Fibroblast of mammary gland (primary cell): ENCODE data around the gene TNPO2.

ENCODE experiments used
- DNase-seq: peaks from one replicate; pipeline ENCODE4 v3.0.0-alpha.2; 2010; ENCODE audit warnings: low read depth
- H3K4me3 ChIP-seq: 2 replicates; pipeline ENCODE4 v1.5.1; 2011; ENCODE audit warnings: low read depth, mild to moderate bottlenecking, low read length, moderate library complexity; ENCODE audit not compliant: control insufficient read depth
- CTCF ChIP-seq: conservative IDR thresholded peaks from 2 replicates; pipeline ENCODE4 v1.5.1; 2011; ENCODE audit warnings: low read depth, low read length, inconsistent platforms; ENCODE audit not compliant: control insufficient read depth, insufficient read depth

Gene TNPO2

GRCh38 chr19:12766051-12766521 lies 42.4 kb upstream of the TNPO2 start:
- peak; percentile 59 for TF ChIP-seq CTCF
- DNase-seq: peak; percentile 71
- peak overlapping the region; percentile 56 for H3K4me3 ChIP-seq

- TF ChIP-seq CTCF: no peak
- DNase-seq: no peak
- H3K4me3 ChIP-seq: no peak overlapping the region
Measured at GRCh38 chr19:12764698-12765097, 41.0 kb upstream of the TNPO2 start.

- TF ChIP-seq CTCF: no peak
- DNase-seq: no peak
- H3K4me3 ChIP-seq: no peak overlapping the region
Measured at GRCh38 chr19:12763100-12763499, 39.4 kb upstream of the TNPO2 start.

GRCh38 chr19:12759686-12760085 lies 36.0 kb upstream of the TNPO2 start:
- no peak for DNase-seq
- no peak overlapping the region for H3K4me3 ChIP-seq
- TF ChIP-seq CTCF: no peak

GRCh38 chr19:12757544-12758274 lies 34.0 kb upstream of the TNPO2 start:
- DNase-seq: peak; percentile 68
- TF ChIP-seq CTCF: peak; percentile 48
- H3K4me3 ChIP-seq: peak overlapping the region; percentile 30

- TF ChIP-seq CTCF: no peak
- no peak overlapping the region for H3K4me3 ChIP-seq
- no peak for DNase-seq
Measured at GRCh38 chr19:12756150-12756883, 32.6 kb upstream of the TNPO2 start.
